ENCODE data around the gene RYR2. TPM values are rescaled to one million over a fixed set of nuclear protein-coding genes. Genes with fewer than 3 reads are reported as not detected.

Gene RYR2
- total RNA-seq, 1 experiment from 2014 or later: 3.4 TPM

- no peak overlapping the region for H3K9ac ChIP-seq (ENCODE audit: extremely low read depth, insufficient read length, low read length)
- H3K27ac Mint-ChIP-seq: peak overlapping the region in 2 of 3 experiments; percentile 51 to 84; a peak in 2 of 7 replicates
- H4K20me1 ChIP-seq (ENCODE audit: control insufficient read depth, insufficient read depth, insufficient read length): no peaks in the 10 kb centered on the region
Observed at GRCh38 chr1:237309595-237310118, 267.7 kb downstream of the RYR2 start.

More at GRCh38 chr1:237309595-237310118, 267.7 kb downstream of the RYR2 start:
- TF ChIP-seq, protein P1, sequence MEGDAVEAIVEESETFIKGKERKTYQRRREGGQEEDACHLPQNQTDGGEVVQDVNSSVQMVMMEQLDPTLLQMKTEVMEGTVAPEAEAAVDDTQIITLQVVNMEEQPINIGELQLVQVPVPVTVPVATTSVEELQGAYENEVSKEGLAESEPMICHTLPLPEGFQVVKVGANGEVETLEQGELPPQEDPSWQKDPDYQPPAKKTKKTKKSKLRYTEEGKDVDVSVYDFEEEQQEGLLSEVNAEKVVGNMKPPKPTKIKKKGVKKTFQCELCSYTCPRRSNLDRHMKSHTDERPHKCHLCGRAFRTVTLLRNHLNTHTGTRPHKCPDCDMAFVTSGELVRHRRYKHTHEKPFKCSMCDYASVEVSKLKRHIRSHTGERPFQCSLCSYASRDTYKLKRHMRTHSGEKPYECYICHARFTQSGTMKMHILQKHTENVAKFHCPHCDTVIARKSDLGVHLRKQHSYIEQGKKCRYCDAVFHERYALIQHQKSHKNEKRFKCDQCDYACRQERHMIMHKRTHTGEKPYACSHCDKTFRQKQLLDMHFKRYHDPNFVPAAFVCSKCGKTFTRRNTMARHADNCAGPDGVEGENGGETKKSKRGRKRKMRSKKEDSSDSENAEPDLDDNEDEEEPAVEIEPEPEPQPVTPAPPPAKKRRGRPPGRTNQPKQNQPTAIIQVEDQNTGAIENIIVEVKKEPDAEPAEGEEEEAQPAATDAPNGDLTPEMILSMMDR (conservative IDR thresholded peaks at IDR 0.05): no peak
- Histone ChIP-seq H3K79me1 (ENCODE audit: insufficient read depth, low read depth, low read length, poor library complexity, severe bottlenecking) (no peaks in the 10 kb centered on the region), H4K5ac (ENCODE audit: insufficient read length, low read depth, low read length) (no peak overlapping the region), H3K9me3 (ENCODE audit: control insufficient read depth, low read depth, low read length) (no peaks in the 10 kb centered on the region), H3K4me1 (ENCODE audit: insufficient read depth, low read length) (no peaks in the 10 kb centered on the region), H3K18ac (ENCODE audit: insufficient read length, low read depth, low read length) (no peak overlapping the region), H3K27ac (ENCODE audit: insufficient read length, low read depth, low read length) (no peak overlapping the region), H3K79me2 (ENCODE audit: insufficient read depth, low read length) (no peaks in the 10 kb centered on the region), H3K56ac (ENCODE audit: insufficient read length, low read depth, low read length) (no peak overlapping the region), H4K8ac (replicated peaks; ENCODE audit: insufficient read length, low read depth, low read length) (no peak overlapping the region), H2BK20ac (ENCODE audit: low read depth, low read length, poor library complexity, severe bottlenecking) (no peak overlapping the region), H3K23ac (ENCODE audit: insufficient read length, low read depth, low read length) (no peak overlapping the region), H2BK12ac (ENCODE audit: insufficient read length, low read depth, low read length) (no peak overlapping the region), H3K23me2 (ENCODE audit: insufficient read length, low read depth, low read length, poor library complexity, severe bottlenecking) (no peaks in the 10 kb centered on the region), H2AFZ (ENCODE audit: low read length) (no peak overlapping the region), H3K4ac (ENCODE audit: low read depth, low read length) (no peak overlapping the region), H2BK120ac (ENCODE audit: low read depth, low read length, poor library complexity, severe bottlenecking) (no peak overlapping the region), H2BK15ac (ENCODE audit: low read depth, low read length) (no peak overlapping the region), H2BK5ac (ENCODE audit: insufficient read length, low read length) (no peak overlapping the region), H2AK5ac (ENCODE audit: insufficient read length, low read length) (no peak overlapping the region), H3K27me3 (ENCODE audit: insufficient read depth, low read length) (no peaks in the 10 kb centered on the region), H3K14ac (ENCODE audit: insufficient read depth, low read length) (0 out of 2 replicates have a peak overlapping the region, but pooled peaks have one; percentile 39), H3T11ph (ENCODE audit: low read length) (no peak overlapping the region), H3K4me2 (ENCODE audit: insufficient read depth, insufficient read length, low read length) (no peak overlapping the region), H4K91ac (ENCODE audit: insufficient read length, low read depth, low read length) (no peak overlapping the region)
- peak; percentile 44 for DNase-seq
- no peaks in the 10 kb centered on the region for H3K27me3 Mint-ChIP-seq (ENCODE audit: low read depth)
- WGBS (ENCODE audit: extremely low coverage, insufficient read length, low lambda C conversion rate): no CpG with 5 or more reads among the region's 32 CpGs
- peaks cover 5 to 6% of the 10 kb centered on the region in 2 experiments for H3K9me3 Mint-ChIP-seq
- no peak overlapping the region for H3K4me3 Mint-ChIP-seq
- H3K4me1 Mint-ChIP-seq: peaks cover 7% of the 10 kb centered on the region in 2 experiments
- H3K36me3 Mint-ChIP-seq (ENCODE audit: insufficient read depth in 1 of 3, low read depth in 3 of 3): peaks cover 9 to 18% (median 12%) of the 10 kb centered on the region in 3 experiments
